Activated CD4-positive, alpha-beta T cell treated with anti-CD3 and anti-CD28 coated beads, Interleukin-2, amount 50 U/mL, for 4 hours (primary cell): ENCODE results near the gene BBS9.
"Not testable (repeated sequence)": the region's sequence is repeated elsewhere in the genome, so short reads cannot be mapped to it uniquely, and the experiment has no call there.

Experiments
- DNase-seq, 2 experiments: peaks; one replicate each; pipeline ENCODE4 v3.0.0-alpha.2; 2020

Gene BBS9

GRCh38 chr7:33448035-33448434, 318.7 kb downstream of the BBS9 start:
- DNase-seq, result no peak

- DNase-seq, result no peak
Observed at GRCh38 chr7:33449847-33450246, 320.5 kb downstream of the BBS9 start.

- DNase-seq, result no peak
Observed at GRCh38 chr7:33452805-33453502, 323.6 kb downstream of the BBS9 start.

DNA sequence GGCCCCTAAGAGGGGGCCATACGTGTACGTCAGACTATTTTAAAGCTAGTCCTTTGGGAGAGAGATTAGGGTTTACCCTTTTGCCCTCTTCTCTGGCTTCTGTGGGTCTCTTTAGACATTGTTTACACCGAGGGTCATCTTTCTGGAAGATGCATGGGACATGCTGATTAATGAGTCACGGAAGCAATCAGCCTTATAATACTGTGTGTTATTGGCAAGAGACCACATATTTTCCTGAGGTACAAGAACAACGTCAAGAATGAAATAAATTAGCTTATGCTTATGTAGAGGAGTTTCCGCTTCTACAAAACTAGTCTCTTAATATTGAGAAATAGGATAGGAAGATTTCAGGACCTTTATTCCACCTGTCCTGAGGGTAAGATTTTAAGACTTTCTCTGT, 327.7 kb downstream of the BBS9 start:
- DNase-seq, result no peak

DNA sequence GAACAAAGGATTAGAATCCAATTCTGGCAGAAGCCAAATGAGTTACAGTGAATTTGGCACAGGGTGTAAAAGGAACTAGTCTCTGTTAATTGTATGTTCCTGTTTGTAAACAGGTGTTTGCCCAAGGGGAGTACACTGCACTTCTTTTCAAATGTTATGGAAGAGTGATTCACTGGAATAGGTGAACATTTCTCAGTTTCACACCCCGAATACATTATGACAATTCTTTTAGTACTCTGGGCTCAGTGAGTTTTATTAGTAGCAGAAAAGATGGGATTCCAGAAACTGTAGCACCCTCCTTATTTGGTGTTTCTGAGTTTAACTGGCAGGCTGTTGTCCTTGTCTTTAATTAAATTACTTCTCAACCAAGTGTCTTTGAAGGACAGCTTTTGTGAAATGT, 329.2 kb downstream of the BBS9 start:
- no peak for DNase-seq

GRCh38 chr7:33459340-33459751, 330.0 kb downstream of the BBS9 start:
- DNase-seq, result no peak

DNA sequence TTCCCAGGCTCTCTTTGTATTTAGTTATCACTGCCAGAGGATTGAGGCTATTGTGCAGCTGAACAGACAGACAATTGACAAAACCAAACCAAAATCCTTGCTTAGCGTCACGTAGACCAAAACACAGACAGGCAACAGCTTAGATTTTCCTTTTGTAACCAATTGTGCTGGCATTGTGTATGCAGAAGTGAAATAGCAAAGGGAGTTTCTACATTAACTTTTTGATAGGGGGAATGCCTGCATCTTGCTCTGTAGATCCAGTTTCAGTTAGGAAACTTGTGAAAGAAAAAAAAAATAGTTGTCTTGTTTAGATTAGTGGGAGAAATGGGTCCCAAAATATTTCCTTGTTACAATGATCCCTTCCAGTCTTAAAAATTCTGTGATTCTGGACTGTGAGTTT, 333.8 kb downstream of the BBS9 start:
- DNase-seq, result no peak

DNA sequence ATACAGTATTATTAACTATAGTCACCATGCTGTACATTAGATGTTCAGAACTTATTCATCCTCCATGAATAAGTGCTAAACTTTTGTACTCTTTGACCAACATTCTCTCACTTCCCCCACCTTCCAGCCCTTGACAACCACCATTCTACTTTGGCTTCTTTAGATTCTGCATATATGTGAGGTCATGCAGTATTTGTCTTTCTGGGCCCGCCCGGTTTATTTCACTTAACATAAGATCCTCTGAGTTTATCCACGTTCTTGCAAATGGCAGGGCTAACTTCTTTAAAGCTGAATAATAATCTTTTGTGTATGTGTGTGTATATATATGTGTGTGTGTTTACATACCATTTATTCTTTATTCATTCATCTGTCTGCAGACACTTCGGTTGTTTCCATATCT, 336.8 kb downstream of the BBS9 start:
- DNase-seq, result no peak

DNA sequence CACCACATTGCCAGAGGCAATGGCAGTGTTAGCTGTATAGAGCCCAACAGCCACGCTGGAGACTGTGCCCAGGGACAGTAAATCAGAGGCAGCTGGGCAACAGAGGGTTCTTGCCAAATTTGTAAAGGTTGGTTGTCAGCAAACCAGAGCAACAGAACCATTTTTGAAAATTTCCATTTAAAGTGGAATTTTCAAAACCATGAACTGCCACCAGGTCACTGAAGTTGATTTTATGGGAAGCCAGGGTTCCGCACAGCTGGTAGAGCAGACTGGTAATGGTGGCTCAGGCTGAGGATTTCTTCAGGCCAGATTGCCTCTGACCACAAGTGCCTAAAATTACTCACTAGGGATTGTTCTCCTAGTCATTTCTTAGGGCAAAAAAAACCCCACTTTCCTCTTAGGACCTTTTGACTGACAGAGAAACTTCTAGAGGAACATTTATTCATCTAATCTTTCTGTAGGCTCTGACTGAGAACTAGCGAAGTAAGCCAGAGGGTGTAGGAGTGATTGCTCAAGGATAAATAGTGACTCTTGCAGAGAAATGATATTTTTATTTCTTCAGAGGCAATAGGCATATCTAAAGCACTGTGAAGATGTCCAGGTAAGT, 342.4 kb downstream of the BBS9 start:
- DNase-seq, result no peak

GRCh38 chr7:33472348-33473025, 343.1 kb downstream of the BBS9 start:
- DNase-seq, result no peak

DNA sequence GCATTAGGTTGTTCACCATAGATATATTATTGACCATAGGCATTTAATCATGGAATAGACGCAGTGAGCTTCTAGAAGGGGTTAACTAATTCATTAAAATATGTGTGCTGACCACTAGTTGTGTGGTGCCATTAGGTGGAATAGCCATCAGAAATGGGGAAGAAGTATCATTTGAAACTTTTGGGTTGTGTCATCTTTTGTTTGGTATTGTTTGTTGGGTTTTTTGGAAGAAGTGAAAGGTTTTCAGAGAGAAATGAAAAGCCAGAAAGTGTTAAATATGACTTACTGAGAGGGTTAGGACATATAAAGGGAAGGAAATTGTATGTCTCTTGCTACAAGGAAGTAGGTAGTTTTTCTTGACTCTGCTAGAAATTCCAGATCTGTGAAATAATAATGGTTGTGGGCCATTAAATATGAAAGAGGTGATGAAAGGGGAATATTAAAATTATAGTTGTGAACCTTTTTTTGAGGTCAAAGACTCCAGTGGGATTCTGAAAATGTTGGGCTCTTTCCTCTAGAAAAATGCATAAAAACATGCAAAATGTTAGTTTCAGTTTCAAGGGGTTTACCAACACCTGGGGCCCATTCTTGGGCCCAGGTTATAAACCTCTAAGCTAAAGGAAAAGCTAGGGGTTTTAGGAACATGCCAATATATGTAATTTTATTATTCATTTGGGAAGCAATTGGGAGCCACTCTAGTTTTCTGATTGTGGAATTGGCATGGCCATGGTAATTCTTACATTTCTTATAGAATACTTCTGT, 348.5 kb downstream of the BBS9 start:
- DNase-seq, result no peak

DNA sequence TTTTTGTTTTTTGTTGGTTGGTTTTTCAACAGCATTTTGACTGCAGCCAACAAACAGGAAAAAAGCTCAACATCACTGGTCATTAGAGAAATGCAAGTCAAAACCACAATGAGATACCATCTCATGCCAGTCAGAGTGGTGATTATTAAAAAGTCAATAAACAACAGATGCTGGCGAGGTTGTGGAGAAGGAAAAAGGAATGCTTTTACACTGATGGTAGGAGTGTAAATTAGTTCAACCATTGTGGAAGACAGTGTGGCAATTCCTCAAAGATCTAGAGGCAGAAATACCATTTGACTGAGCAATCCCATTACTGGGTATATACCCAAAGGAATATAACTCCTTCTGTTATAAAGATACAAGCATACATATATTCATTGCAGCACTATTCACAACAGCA, 355.1 kb downstream of the BBS9 start:
- DNase-seq, result not testable (repeated sequence)

DNA sequence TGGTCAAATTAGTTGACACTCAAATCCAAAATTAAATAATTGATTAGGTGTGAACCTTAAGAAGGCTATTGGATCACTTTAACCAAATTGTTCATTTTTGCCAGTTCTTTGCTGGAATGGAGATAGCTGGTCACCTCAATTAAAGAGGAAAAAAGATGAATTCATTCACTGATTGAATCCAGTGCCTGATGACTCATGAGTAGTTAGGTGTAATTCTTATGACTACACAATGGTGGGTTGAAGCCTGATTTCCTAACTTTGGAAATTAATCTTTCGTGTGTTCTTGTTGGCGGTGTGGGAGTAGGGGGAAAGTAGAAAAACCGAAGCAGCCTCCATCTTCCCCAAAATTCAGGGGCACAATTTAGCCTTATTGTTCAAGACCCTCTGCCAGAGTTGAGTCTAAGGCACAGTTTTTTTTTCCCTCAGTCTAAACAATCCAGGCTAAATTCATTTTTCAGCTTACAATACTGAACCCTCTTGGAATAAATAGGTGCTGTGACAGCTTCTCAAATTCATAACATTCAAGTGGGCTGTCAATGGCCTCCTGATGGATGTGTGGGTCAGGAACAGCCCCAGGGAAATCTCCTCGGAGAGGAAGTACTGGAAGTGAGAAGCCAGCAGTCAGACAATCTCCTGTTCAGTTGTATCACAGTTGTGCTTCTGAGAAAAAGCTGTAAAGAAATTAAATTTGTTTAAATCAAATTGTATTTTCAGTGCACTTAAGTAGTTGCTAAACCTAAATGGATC, 356.6 kb downstream of the BBS9 start:
- DNase-seq, result no peak

DNA sequence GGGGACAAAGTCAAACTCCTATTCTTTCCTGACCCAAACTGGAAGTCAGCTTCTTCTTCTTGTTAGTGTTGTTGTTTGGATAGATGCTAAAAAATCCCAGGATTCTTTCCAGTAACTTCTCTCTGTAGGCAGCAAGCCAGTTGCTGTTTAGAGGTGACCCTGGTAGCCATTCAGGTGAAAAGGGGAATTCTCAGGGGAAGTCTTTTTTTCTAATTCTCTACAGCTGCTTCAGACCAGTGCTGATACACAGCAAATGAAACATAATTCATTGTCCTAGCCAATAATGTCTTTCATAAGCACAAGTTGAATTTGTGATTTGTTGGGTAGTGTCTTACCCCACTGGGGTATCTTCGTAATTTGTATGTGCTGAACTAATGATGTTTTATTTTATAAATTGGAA, 357.3 kb downstream of the BBS9 start:
- no peak for DNase-seq

DNA sequence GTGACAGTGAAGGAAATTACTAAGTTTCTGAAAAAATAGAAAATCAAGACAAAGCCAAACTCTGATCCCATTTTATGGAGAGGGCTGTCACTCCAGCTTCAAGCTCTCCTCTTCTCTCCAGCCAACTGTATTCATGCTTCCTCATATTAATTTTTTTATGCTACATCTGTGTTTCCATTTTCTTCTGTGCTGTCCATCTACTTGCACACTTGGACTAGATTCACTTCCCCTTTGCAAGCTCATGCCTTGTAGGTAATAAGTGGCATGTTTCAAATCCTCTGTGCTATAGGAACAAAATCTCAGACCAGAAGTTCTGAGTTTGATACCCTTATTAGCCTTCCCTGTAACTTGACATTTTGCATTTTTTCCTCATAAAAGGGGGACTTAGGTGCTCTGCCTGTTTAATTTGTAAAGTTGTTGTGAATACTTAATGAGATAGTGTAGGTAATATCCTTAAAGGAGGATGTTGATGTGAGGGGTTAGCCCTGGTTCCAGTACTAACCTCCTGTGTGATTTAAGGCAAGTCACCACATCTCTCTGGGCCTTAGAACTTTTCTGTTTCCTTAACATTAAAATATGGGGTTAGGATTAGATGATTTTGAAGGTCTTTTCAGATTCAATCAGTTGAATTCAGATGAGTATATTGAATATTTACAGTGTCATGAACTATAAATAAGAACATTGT, 358.8 kb downstream of the BBS9 start:
- DNase-seq, result no peak

DNA sequence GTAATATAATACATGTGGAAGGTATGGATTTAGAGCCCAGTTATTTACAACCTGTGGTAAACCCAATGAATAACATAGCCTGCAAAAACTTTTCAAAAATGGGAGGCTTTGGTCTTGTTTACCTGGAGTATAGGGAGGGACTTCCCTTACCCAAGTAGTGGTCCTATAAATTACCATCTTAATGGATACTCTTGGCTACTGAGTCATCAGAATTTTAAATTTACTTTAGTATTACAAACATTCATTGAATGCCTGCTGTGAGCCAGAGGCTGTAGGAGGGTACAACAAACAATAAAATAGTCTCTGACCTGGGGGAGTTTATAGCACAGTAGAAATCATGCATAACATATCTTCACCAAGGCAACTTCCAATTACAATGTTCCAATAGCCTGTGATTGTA, 365.1 kb downstream of the BBS9 start:
- DNase-seq, result no peak

DNA sequence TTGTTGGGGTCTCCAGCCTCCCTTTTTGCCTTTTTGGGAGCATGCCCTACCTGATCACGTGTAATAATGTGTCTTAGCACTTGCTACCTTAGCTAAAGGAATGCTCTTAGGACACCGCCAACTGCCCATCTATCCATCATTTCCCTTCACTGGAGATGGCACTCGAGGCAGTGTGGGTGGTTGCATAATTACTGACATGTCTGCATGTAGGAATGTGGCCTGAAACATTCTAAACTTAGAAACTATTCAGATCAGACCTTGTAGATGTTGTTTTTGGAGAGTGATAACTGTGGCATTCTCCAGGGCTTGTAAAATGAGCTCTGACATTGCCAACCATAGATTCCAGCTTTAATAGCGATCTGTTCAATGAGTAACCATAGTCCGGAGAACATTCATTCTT, 365.8 kb downstream of the BBS9 start:
- no peak for DNase-seq

DNA sequence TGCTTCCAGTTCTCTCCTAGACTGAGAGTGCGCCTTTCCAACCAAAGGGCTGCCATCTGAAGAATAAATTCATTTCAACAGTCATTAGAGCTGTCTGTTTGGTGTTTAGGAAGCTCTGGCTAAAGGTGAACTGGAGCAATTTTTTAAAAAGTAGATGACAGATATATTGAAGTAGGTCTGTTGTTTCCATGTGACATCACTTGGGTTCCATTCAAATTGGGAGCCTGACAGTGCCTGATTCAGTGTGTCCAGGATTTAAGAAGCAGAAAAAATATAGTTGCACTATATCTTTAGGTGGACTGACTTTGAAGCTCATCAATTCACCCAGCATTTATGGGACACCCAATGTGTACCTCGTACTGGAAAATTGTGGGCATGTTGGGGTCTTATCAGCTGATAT, 367.7 kb downstream of the BBS9 start:
- DNase-seq, result no peak

DNA sequence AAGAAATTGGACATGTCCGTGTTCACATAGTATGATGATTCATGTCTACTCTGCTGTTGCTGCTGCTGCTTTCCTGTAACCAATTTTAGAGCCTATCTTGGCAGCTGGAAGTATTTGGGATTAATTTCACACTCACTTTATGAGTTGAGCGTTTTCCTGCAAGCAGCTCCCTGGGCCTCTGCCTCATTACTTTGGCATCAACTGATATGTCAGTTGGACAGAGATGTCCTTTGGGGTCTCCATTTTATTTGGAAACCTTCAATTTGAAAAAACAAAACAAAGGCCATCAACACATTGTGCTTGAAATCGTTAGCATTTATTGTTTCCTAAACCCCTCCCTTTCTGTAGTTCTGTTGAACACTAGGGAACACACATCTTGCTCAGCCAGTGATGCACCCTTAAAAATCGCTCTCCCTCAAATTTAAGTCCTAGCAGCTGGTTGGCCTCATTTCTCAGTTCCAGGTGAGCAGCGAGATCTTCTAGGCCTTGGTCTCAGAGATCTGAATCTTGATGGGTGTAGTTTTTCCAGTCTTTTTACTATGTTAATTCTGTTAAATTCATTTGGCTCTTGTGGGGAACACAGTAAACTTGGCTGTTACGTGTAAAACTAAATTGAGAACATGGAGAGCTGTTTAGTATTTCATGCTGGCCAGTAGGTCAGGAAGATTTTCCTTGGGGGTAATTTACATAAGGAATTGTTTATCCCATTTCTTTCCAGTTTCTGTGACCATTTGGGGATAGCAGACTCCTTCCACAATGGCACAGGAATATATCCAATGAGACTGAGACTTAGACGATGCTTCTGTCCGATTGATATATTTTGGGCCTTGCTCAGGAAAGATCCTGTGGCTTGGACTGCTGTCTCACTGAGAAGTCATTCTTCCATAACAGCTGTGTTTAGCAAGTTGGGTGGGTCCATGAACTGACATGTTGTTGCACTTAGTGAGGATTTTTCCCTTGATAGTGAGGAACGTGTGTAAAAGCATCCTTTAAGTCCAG, 371.6 kb downstream of the BBS9 start:
- no peak for DNase-seq

DNA sequence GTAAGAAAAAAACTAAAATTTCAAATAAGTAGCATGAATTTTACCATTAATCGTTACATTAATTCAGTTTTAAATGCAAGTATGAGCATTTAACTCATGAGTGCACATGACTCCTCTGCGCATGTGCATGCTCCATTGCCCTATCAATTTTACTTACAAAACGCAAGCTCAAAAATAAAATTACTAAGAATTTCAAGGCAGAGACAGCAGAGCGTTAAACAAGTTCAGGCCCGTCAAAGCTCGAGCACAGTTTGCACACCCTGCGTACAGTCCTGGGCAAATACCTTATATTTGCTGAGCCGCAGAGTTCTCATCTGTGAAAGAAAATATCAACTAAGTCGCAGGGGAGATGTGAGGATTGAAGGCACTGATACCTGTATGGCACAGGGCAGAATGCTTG, 373.6 kb downstream of the BBS9 start:
- no peak for DNase-seq

GRCh38 chr7:33503736-33504135, 374.4 kb downstream of the BBS9 start:
- DNase-seq, result no peak
